HG02884 (cell line): ENCODE measurements around the gene CHCHD1.
A peak's percentile ranks its signal among the peaks of the same experiment; 100 is the strongest.
"Not testable (repeated sequence)": the region's sequence is repeated elsewhere in the genome, so short reads cannot be mapped to it uniquely, and the experiment has no call there.

Experiments used
- ATAC-seq: cut with Tn5 transposase; IDR thresholded peaks from one replicate; pipeline ENCODE4 v1.9.1; 2021; ENCODE audit warnings: mild to moderate bottlenecking, moderate library complexity; ENCODE audit not compliant: unreplicated experiment

The CHCHD1 gene

GRCh38 chr10:73768881-73769280 is 13.0 kb upstream of the CHCHD1 start:
- ATAC-seq = no peak

- no peak for ATAC-seq
Observed at GRCh38 chr10:73769396-73769795, 12.5 kb upstream of the CHCHD1 start.

GRCh38 chr10:73771722-73772280 is 10.0 kb upstream of the CHCHD1 start:
- no peak for ATAC-seq

- ATAC-seq = peak; percentile 54
Observed at GRCh38 chr10:73772281-73773151, 9.3 kb upstream of the CHCHD1 start.

GRCh38 chr10:73773152-73773879 is 8.5 kb upstream of the CHCHD1 start:
- ATAC-seq = no peak

- ATAC-seq = no peak
Observed at GRCh38 chr10:73774637-73775036, 7.2 kb upstream of the CHCHD1 start.

- ATAC-seq = no peak
Observed at GRCh38 chr10:73779018-73779417, 2.8 kb upstream of the CHCHD1 start.

GRCh38 chr10:73779539-73780197 is 2.2 kb upstream of the CHCHD1 start:
- ATAC-seq = no peak

- ATAC-seq = no peak
Observed at GRCh38 chr10:73780301-73780700, 1.5 kb upstream of the CHCHD1 start.

- ATAC-seq = no peak
Observed at GRCh38 chr10:73780966-73781365, 882 bp upstream of the CHCHD1 start.

- peak; percentile 4 for ATAC-seq
Observed at GRCh38 chr10:73781548-73781878, 335 bp upstream of the CHCHD1 start.

GRCh38 chr10:73782749-73783085 is 869 bp downstream of the CHCHD1 start:
- no peak for ATAC-seq

GRCh38 chr10:73785211-73785720 is 3.4 kb downstream of the CHCHD1 start, which contains the start of gene ZSWIM8:
ZSWIM8 (plus strand) TSS chr10:73785606; CDS start chr10:73785879, 273 bp downstream.
- peak; percentile 74 for ATAC-seq

GRCh38 chr10:73785721-73786511 is 4.1 kb downstream of the CHCHD1 start:
- ATAC-seq = peak; percentile 18

- no peak for ATAC-seq
Observed at GRCh38 chr10:73786512-73786885, 4.7 kb downstream of the CHCHD1 start.

GRCh38 chr10:73787031-73787800 is 5.4 kb downstream of the CHCHD1 start:
- not testable (repeated sequence) for ATAC-seq

GRCh38 chr10:73788864-73789658 is 7.2 kb downstream of the CHCHD1 start:
- ATAC-seq = no peak

- no peak for ATAC-seq
Observed at GRCh38 chr10:73789659-73790055, 7.8 kb downstream of the CHCHD1 start.
